Heart right ventricle (tissue), 16 donors: Measurements from ENCODE around the gene TRAPPC3. TPM values are rescaled to one million over a fixed set of nuclear protein-coding genes. Genes with fewer than 3 reads are reported as not detected.
A peak's percentile ranks its signal among the peaks of the same experiment; 100 is the strongest.

Experiments used
- ATAC-seq, 8 donors: fragments of 200-7000 bp; cut with Tn5 transposase; one replicate each; pipeline ENCODE4 v1.9.1; 2020; ENCODE audit warnings: mild to moderate bottlenecking in 8 of 8, moderate library complexity in 8 of 8, moderate number of reproducible peaks in 1 of 8
- DNase-seq, 2 donors: peaks; one replicate each; pipeline ENCODE4 v3.0.0-alpha.2; 2020
- H3K27ac ChIP-seq, 10 donors: fragments of 200-600 bp; sonication (generic) in 2 of 10; one replicate each; pipeline versions ENCODE4 v1.5.0 to v1.8.0; 2020 to 2022; ENCODE audit warnings: mild to moderate bottlenecking in 3 of 10
- H3K27me3 ChIP-seq, 7 donors: fragments of 200-600 bp; one replicate each; pipeline ENCODE4 v1.8.0; 2021 to 2022; ENCODE audit warnings: mild to moderate bottlenecking in 2 of 7
- H3K36me3 ChIP-seq, 9 donors: fragments of 200-600 bp; sonication (generic) in 1 of 9; one replicate each; pipeline versions ENCODE4 v1.5.0 to v1.8.0; 2020 to 2022; ENCODE audit warnings: mild to moderate bottlenecking in 2 of 9
- H3K4me1 ChIP-seq, 9 donors: fragments of 200-600 bp; sonication (generic) in 1 of 9; one replicate each; pipeline versions ENCODE4 v1.5.0 to v1.8.0; 2020 to 2022; ENCODE audit warnings: mild to moderate bottlenecking in 4 of 9
- H3K4me3 ChIP-seq, 10 donors: fragments of 200-600 bp; sonication (generic) in 2 of 10; one replicate each; pipeline versions ENCODE4 v1.5.0 to v1.8.0; 2020 to 2022; ENCODE audit warnings: mild to moderate bottlenecking in 7 of 10, moderate library complexity in 2 of 10
- H3K9me3 ChIP-seq, 11 donors: fragments of 200-600 bp in 10 of 11; sonication (generic) in 2 of 11; one replicate each; pipeline versions ENCODE4 v1.5.0 to v1.8.0; 2013 to 2022; ENCODE audit warnings: mild to moderate bottlenecking in 2 of 11, control low read depth in 1 of 11, moderate library complexity in 1 of 11
- WGBS, 2 donors: extraction: QIAGEN DNeasy Blood & Tissue Kit; methylation state at CpG; one replicate each; pipeline ENCODE4 v1.1.7; 2013; ENCODE audit warnings: inconsistent platforms in 1 of 2; 5-methylcytosine and 5-hydroxymethylcytosine counted together
- intact Hi-C, 10 donors: fragments of 100-400 bp; cut with DNase I; formaldehyde crosslinking; loops; one replicate each; pipeline versions ENCODE4 v1.11.1 to v1.14.2; 2022
- polyA plus RNA-seq, 2 donors: library from polyadenylated mRNA; stranded (reverse); fragments of 200-250 nt; gene quantifications; one replicate each; pipeline ENCODE4 v1.2.3, GENCODE V29; 2013
- total RNA-seq, 10 donors: library from RNA; stranded (reverse); fragmentation: NEBNext Ultra II Directional in 3 of 10; extraction: Animal tissue kit (Norgen Biotek cat#: 25700) in 3 of 10; gene quantifications; one replicate each; pipeline versions ENCODE4 v1.2.1 to v1.2.4, GENCODE V29; 2021 to 2023
- TF ChIP-seq, protein P1 (sequence below), 9 donors: fragments of 200-600 bp; sonication (generic) in 2 of 9; IDR thresholded peaks; one replicate each; pipeline versions ENCODE4 v1.5.0 to v1.8.0; 2021 to 2022; ENCODE audit warnings: antibody characterized with exemption in 9 of 9, mild to moderate bottlenecking in 5 of 9, moderate library complexity in 1 of 9
- donor health status: Arrhythmogenic right ventricular cardiomyopathy.
- donor health status: ischemic (EF 13 %, LVEDD 7.1; RV severe dilation, severe dysfunction).
- donor health status: healthy with polysubstance abuse.
- donor health status: DM: no; HTN: yes; CAD: no.
- donor health status: DM: no; HTN: no; CAD: no.
- donor health status: ischemic (EF 25% LVEDD 6.9; RV normal size, moderate dysfunction).
- donor health status: ischemic (EF 25% LVEDD 5.7; RV mildly dilated, moderate dysfunction).
- donor health status: healthy.
- donor health status: DM: yes; HTN: yes; CAD: no.
- donor health status: Ischemic cardiomyopathy.
- donor health status: ischemic (EF 35%, LVEDD 5.7; RV mildly dilated, moderate dysfunction).
- donor health status: nonischemic (EF 11% LVEDD 7.7; RV severe dilation, severe dysfunction).
- donor health status: DM: yes; HTN: yes; CAD: no.
- donor health status: PGD.
- donor health status: ischemic (EF 29% LVEDD 5.4; RV normal size, mild dysfunction).
- donor health status: nonischemic (EF 23%, LVEDD 6.1; RV moderate dilation, normal function).

Gene TRAPPC3
- total and polyA plus RNA-seq, 12 donors = 33.6 to 73.8 (median 48.4) TPM

DNA sequence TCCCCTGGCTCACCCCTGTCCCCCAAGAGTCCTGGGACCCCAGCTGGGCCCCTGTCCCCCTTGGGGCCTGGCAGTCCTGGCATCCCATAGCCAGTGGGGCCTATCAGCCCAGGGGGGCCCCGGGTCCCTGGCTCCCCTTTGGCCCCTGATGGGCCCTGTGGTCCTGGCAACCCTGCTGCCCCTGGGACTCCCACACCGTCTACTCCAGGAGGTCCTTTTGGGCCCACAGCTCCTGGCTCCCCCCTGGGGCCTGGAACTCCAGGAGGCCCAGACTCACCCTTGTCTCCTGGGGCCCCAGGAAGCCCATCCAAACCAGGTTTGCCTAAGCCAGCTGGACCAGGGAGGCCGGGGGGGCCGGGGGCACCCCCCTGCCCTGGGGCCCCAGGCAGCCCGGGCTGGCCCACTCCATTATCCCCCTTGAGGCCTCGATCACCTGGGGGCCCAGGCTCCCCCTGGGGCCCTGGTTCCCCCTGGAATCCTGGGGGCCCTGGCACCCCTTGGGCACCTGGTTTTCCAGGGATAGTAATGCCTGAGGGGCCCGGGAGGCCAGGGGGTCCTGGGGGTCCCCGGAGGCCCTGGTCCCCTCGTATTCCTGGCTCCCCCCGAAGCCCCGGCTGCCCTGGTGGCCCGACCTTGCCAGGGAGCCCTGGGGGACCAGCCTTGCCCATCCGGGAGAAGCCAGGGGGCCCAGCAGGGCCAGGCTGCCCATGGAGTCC is 50.5 kb downstream of the TRAPPC3 start:
- intact Hi-C loops = loop anchor here in 9 of 10 donors (1.0 to 10.0 kb wide), 13 partner anchors 33 to 326 kb away; no protein-coding TSS in a partner anchor
- H3K4me1 ChIP-seq = peaks cover 0 to 39% (median 29%) of the 10 kb centered on the region in 9 donors
- TF ChIP-seq, protein P1, sequence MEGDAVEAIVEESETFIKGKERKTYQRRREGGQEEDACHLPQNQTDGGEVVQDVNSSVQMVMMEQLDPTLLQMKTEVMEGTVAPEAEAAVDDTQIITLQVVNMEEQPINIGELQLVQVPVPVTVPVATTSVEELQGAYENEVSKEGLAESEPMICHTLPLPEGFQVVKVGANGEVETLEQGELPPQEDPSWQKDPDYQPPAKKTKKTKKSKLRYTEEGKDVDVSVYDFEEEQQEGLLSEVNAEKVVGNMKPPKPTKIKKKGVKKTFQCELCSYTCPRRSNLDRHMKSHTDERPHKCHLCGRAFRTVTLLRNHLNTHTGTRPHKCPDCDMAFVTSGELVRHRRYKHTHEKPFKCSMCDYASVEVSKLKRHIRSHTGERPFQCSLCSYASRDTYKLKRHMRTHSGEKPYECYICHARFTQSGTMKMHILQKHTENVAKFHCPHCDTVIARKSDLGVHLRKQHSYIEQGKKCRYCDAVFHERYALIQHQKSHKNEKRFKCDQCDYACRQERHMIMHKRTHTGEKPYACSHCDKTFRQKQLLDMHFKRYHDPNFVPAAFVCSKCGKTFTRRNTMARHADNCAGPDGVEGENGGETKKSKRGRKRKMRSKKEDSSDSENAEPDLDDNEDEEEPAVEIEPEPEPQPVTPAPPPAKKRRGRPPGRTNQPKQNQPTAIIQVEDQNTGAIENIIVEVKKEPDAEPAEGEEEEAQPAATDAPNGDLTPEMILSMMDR (IDR thresholded peaks at IDR 0.05) = no peak
- WGBS, 2 donors = 85 to 92% methylated on average over 12 to 13 of the region's 13 CpGs
- no peak for DNase-seq
- H3K27ac ChIP-seq = no peak overlapping the region
- H3K9me3 ChIP-seq = no peaks in the 10 kb centered on the region
- H3K36me3 ChIP-seq = peaks cover 0 to 32% (median 11%) of the 10 kb centered on the region in 9 donors
- peak in 1 of 8 donors; percentile 15 for ATAC-seq
- no peak overlapping the region for H3K4me3 ChIP-seq
- H3K27me3 ChIP-seq = no peaks in the 10 kb centered on the region

DNA sequence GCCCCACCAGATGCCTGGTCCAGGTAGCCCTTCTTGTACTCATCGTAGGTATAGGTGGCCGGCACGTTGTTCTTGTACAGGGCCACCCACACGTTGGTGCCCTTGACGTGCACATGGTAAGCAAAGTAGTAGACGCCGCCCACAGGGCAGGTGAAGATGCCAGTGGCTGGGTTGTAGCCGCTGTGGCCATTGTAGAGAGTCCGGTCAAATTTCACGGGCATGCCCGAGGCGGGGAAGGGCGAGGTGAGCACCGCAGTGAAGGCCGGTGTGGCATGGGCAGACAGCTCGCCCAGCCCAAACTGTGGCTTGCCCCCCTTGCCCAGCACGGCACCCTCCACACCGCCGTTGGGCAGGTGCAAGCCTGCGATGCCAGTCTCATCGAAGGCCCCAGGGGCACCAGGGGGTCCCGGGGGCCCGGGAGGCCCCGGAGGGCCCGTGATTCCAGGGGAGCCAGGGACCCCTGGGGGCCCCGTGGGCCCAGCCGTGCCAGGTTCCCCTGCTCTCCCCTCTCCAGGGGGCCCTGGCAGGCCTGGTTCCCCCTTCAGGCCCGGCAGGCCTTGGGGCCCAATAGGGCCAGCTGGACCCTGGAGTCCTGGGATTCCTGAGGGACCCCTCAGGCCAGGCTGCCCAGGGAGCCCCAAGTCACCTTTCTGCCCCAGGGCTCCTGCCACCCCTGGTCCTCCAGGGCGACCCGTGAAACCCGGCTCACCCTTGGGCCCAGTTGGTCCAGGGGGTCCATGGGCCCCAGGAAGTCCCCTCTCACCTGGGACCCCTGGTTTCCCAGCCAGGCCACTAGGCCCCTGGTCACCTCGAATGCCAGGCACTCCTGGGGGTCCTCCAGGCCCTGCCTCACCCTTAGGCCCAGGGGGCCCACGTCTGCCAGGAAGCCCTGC is 51.3 kb downstream of the TRAPPC3 start:
- H3K4me3 ChIP-seq = no peak overlapping the region
- H3K9me3 ChIP-seq = no peaks in the 10 kb centered on the region
- intact Hi-C loops = loop anchor here in 8 of 10 donors (2.0 to 10.0 kb wide), 12 partner anchors 34 to 327 kb away; no protein-coding TSS in a partner anchor
- H3K27ac ChIP-seq = no peak overlapping the region
- no peak for DNase-seq
- WGBS, 2 donors = 94 to 95% methylated on average over 33 of the region's 33 CpGs
- H3K27me3 ChIP-seq = no peaks in the 10 kb centered on the region
- peaks cover 3 to 47% (median 37%) of the 10 kb centered on the region in 9 donors for H3K4me1 ChIP-seq
- TF ChIP-seq, protein P1 (IDR thresholded peaks at IDR 0.05) = no peak
- H3K36me3 ChIP-seq = peaks cover 0 to 40% (median 19%) of the 10 kb centered on the region in 9 donors
- no peak for ATAC-seq

DNA sequence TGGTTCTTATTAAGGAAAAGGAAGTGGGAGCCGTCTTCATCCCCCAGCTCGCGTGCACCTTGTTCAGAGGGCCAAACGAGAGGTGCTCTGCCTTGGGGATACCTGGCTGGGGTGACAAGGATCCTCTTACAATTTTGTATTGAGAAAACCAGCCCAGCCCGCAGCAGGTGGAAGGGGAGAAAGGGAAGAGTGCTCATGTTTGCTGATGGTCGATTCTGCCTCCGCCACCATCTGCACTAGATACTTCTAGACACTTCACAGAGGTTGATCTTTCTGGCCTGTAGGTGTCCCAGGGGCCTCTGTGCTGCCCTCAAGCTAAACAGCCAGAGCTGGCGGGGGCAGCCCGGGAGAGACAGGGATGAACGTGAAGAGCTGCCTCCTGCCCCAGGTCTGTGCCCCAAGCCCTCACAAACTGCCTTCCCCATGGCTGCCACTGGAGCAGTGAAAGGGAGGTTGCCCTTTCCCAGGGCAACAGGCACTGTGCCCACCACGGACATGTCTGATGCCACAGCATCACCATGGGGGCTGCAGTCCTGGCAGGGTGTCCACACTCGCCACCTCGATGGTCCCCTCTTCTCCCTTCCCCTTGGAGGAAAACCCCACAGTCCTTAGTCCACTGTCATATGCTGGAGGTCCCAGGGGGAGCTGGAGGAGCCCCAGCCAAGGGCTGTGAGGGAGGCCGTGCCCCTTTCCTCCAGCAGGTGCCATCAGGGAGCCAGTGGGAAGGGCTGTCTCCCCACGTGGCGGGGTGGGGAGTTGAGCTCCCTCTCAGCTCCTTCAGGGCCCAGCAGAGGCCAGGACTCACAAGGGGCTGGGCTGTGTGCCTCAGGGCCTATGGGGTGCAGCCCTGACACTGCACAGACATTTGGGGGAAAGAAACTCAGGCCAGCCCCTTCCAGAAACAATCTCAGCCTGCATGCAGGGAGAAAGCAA is 52.5 kb downstream of the TRAPPC3 start:
- TF ChIP-seq, protein P1 (IDR thresholded peaks at IDR 0.05) = no peak
- Histone ChIP-seq H3K4me1 (peaks cover 3 to 50% (median 40%) of the 10 kb centered on the region in 9 donors), H3K27ac (peak overlapping the region in 4 of 10 donors; percentile 10 to 40 (median 28)), H3K4me3 (no peak overlapping the region), H3K36me3 (peaks cover 0 to 52% (median 22%) of the 10 kb centered on the region in 9 donors), H3K9me3 (no peaks in the 10 kb centered on the region), H3K27me3 (no peaks in the 10 kb centered on the region)
- DNase-seq = no peak
- intact Hi-C loops = loop anchor here in 8 of 10 donors (2.0 to 10.0 kb wide), 10 partner anchors 36 to 328 kb away; no protein-coding TSS in a partner anchor
- 67 to 68% methylated on average over 16 of the region's 16 CpGs for WGBS, 2 donors
- ATAC-seq = no peak
